ENCODE measurements around the gene KLHL40.

The KLHL40 gene

GRCh38 chr3:42723219-42723618, 37.9 kb downstream of the KLHL40 start:
- DNase-seq (ENCODE audit: low read depth), result no peak

GRCh38 chr3:42725454-42725853, 40.1 kb downstream of the KLHL40 start:
- DNase-seq (ENCODE audit: low read depth), result no peak

- no peak for DNase-seq (ENCODE audit: low read depth)
Observed at GRCh38 chr3:42728056-42728455, 42.7 kb downstream of the KLHL40 start.

GRCh38 chr3:42728668-42729364, 43.5 kb downstream of the KLHL40 start:
- no peak for DNase-seq (ENCODE audit: low read depth)

GRCh38 chr3:42729404-42730145, 44.2 kb downstream of the KLHL40 start:
- DNase-seq (ENCODE audit: low read depth), result no peak

- DNase-seq (ENCODE audit: low read depth), result no peak
Observed at GRCh38 chr3:42730294-42730693, 45.0 kb downstream of the KLHL40 start.

GRCh38 chr3:42730706-42731420, 45.5 kb downstream of the KLHL40 start:
- DNase-seq (ENCODE audit: low read depth), result no peak

GRCh38 chr3:42731476-42732195, 46.3 kb downstream of the KLHL40 start:
- DNase-seq (ENCODE audit: low read depth), result no peak

GRCh38 chr3:42732196-42732828, 47.0 kb downstream of the KLHL40 start:
- DNase-seq (ENCODE audit: low read depth), result no peak

- no peak for DNase-seq (ENCODE audit: low read depth)
Observed at GRCh38 chr3:42732829-42733459, 47.6 kb downstream of the KLHL40 start.

- DNase-seq (ENCODE audit: low read depth), result no peak
Observed at GRCh38 chr3:42733501-42734262, 48.3 kb downstream of the KLHL40 start.

- DNase-seq (ENCODE audit: low read depth), result no peak
Observed at GRCh38 chr3:42734263-42734860, 49.0 kb downstream of the KLHL40 start.

GRCh38 chr3:42735019-42735418, 49.7 kb downstream of the KLHL40 start:
- DNase-seq (ENCODE audit: low read depth), result no peak

GRCh38 chr3:42735615-42736014, 50.3 kb downstream of the KLHL40 start:
- DNase-seq (ENCODE audit: low read depth), result no peak

GRCh38 chr3:42736081-42736480, 50.7 kb downstream of the KLHL40 start:
- DNase-seq (ENCODE audit: low read depth), result no peak

GRCh38 chr3:42736531-42736930, 51.2 kb downstream of the KLHL40 start:
- no peak for DNase-seq (ENCODE audit: low read depth)

GRCh38 chr3:42739401-42740158, 54.2 kb downstream of the KLHL40 start:
- DNase-seq (ENCODE audit: low read depth), result no peak

GRCh38 chr3:42741796-42742195, 56.5 kb downstream of the KLHL40 start:
- no peak for DNase-seq (ENCODE audit: low read depth)

Data from stimulated activated CD8-positive, alpha-beta memory T cell treated with anti-CD3 and anti-CD28 coated beads, Interleukin-4, amount 100 ng/mL, for 24 hours (primary cell).